ENCODE results near the gene TMEM255B.

DNA sequence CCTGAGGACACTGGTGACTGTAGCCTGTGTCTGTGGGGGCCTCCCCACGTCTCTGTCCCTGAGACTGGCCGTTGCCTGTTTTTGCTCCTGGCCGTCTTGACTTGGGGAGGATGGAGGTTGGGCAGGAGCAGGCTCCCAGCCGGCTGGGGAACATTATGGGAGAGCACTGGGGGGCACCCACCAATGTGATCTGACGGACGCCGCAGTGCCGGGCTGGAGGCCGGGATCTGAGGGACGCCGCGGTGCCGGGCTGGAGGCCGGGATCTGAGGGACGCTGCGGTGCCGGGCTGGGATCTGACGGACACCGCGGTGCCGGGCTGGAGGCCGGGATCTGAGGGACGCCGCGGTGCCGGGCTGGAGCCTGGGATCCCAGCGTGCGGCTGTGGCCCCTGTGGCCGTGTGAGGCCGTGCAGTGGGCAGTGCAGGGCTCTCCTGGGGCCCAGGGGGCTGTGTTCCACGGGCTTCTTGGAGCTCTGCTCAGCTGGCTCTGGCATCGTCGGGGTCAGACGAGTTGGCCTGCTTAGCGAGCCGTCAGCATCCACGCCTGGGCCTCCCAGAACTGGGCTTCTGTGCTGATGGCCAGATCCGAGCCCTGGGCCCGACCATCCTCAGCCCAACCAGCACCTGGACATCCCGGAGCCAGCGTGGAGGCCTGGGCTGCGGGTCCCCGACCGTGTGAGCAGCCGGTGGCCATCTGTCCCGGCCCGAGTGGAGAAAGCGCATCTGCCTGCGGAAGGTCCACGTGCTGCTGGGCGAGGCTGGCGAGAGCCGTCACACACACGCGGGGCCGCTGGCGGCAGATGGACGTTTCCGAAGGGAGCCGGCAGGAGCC lies 59.0 kb downstream of the TMEM255B start:
- TF ChIP-seq, protein P1, sequence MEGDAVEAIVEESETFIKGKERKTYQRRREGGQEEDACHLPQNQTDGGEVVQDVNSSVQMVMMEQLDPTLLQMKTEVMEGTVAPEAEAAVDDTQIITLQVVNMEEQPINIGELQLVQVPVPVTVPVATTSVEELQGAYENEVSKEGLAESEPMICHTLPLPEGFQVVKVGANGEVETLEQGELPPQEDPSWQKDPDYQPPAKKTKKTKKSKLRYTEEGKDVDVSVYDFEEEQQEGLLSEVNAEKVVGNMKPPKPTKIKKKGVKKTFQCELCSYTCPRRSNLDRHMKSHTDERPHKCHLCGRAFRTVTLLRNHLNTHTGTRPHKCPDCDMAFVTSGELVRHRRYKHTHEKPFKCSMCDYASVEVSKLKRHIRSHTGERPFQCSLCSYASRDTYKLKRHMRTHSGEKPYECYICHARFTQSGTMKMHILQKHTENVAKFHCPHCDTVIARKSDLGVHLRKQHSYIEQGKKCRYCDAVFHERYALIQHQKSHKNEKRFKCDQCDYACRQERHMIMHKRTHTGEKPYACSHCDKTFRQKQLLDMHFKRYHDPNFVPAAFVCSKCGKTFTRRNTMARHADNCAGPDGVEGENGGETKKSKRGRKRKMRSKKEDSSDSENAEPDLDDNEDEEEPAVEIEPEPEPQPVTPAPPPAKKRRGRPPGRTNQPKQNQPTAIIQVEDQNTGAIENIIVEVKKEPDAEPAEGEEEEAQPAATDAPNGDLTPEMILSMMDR (IDR thresholded peaks at IDR 0.05) = no peak
- no peak for TF ChIP-seq POLR2A (IDR thresholded peaks at IDR 0.05)
